Colonic mucosa (tissue), 4 donors: ENCODE measurements around the gene TCF20. TPM values are rescaled to one million over a fixed set of nuclear protein-coding genes. Genes with fewer than 3 reads are reported as not detected.

Experiments
- DNase-seq: peaks from one replicate; pipeline ENCODE4 v3.0.0-alpha.2; 2020
- H3K27ac ChIP-seq: fragments of 200-600 bp; one replicate; pipeline ENCODE4 v1.8.0; 2021
- H3K27me3 ChIP-seq: fragments of 200-600 bp; one replicate; pipeline ENCODE4 v1.8.0; 2021
- H3K36me3 ChIP-seq: fragments of 200-600 bp; one replicate; pipeline ENCODE4 v1.8.0; 2021
- H3K4me1 ChIP-seq: fragments of 200-600 bp; one replicate; pipeline ENCODE4 v1.8.0; 2021; ENCODE audit warnings: mild to moderate bottlenecking
- H3K4me3 ChIP-seq: fragments of 200-600 bp; one replicate; pipeline ENCODE4 v1.8.0; 2021
- H3K9ac ChIP-seq, 2 donors: one replicate each; pipeline ENCODE4 v1.7.0; 2013; ENCODE audit warnings: control low read depth in 2 of 2, low read depth in 2 of 2, low read length in 2 of 2
- H3K9me3 ChIP-seq: fragments of 200-600 bp; one replicate; pipeline ENCODE4 v1.8.0; 2021
- intact Hi-C: fragments of 100-400 bp; cut with DNase I; formaldehyde crosslinking; loops from one replicate; pipeline ENCODE4 v1.14.1; 2022
- total RNA-seq, 2 donors: library from RNA; stranded (reverse); fragmentation: NEBNext Ultra II Directional in 1 of 2; extraction: Animal tissue kit (Norgen Biotek cat#: 25700) in 1 of 2; gene quantifications; one replicate each; pipeline ENCODE4 v1.2.1, GENCODE V29; 2021
- TF ChIP-seq, protein P1 (sequence below): fragments of 200-600 bp; IDR thresholded peaks from one replicate; pipeline ENCODE4 v1.8.0; 2022; ENCODE audit warnings: antibody characterized with exemption, mild to moderate bottlenecking
- donor health status: healthy.
- donor health status: DM: no; HTN: no; CAD: no.
- donor health status: DM: no; HTN: no; CAD: no.

TCF20 gene
- total RNA-seq, 2 donors from 2014 or later = 52.9 to 62.0 TPM

DNA sequence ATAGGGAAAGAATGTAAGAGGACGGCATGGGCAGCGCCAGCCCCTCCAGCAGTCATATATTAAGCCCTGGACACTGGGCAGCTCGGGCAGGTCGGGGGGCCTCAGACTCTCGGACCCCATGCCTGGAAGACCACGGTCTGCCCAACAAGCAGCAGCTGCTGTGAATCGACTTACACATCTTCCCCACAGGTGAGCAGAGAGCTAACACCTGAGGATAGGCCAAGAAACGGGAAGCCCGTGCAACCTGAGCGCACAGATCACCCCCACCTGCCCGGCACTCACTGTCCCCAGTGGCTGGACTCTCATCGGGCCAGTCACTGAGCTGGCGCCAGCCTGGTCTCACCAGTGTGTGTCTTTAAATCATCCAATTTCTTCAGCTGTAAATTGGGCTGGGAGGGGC lies 4.7 kb upstream of the TCF20 start:
- H3K9me3 ChIP-seq = no peaks in the 10 kb centered on the region
- H3K36me3 ChIP-seq = no peaks in the 10 kb centered on the region
- H3K4me1 ChIP-seq = peaks cover 16% of the 10 kb centered on the region
- H3K9ac ChIP-seq = no peak overlapping the region
- DNase-seq = no peak
- intact Hi-C loops = no loop called here
- H3K27ac ChIP-seq = no peak overlapping the region
- no peaks in the 10 kb centered on the region for H3K27me3 ChIP-seq
- TF ChIP-seq, protein P1, sequence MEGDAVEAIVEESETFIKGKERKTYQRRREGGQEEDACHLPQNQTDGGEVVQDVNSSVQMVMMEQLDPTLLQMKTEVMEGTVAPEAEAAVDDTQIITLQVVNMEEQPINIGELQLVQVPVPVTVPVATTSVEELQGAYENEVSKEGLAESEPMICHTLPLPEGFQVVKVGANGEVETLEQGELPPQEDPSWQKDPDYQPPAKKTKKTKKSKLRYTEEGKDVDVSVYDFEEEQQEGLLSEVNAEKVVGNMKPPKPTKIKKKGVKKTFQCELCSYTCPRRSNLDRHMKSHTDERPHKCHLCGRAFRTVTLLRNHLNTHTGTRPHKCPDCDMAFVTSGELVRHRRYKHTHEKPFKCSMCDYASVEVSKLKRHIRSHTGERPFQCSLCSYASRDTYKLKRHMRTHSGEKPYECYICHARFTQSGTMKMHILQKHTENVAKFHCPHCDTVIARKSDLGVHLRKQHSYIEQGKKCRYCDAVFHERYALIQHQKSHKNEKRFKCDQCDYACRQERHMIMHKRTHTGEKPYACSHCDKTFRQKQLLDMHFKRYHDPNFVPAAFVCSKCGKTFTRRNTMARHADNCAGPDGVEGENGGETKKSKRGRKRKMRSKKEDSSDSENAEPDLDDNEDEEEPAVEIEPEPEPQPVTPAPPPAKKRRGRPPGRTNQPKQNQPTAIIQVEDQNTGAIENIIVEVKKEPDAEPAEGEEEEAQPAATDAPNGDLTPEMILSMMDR = no peak
- no peak overlapping the region for H3K4me3 ChIP-seq

DNA sequence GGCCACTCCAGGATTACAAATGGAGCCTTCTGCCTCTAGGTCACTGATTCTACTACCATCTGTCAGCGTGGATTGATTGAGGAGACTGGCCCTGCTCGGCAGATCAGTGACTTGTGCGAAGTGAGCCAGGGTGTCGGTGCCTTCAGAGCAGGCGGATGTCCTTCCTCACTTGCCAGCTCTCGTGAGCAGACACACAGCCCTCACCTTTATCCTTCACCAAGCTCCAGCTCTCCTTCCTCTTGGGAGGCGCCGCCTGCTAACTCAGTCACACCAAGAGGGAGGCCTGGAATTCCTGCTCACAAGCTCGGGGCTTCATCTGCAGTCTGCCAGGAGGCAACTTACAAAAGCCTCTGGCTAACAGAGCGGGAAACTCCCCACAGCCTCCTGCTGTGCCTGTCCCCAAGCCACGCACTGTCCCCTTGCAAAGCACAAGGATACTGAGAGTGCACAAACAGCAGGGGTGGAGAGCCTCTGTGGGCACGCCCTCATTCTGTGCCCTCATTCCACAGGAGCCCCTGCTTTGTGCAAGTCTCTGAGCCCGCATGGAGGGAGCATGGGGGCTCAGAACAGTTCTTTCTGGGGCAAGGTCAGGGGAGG lies 3.5 kb upstream of the TCF20 start:
- H3K4me3 ChIP-seq = no peak overlapping the region
- H3K4me1 ChIP-seq = peaks cover 10% of the 10 kb centered on the region
- no peaks in the 10 kb centered on the region for H3K36me3 ChIP-seq
- TF ChIP-seq, protein P1 = no peak
- intact Hi-C loops = no loop called here
- H3K27ac ChIP-seq = no peak overlapping the region
- no peak overlapping the region for H3K9ac ChIP-seq
- no peaks in the 10 kb centered on the region for H3K27me3 ChIP-seq
- no peaks in the 10 kb centered on the region for H3K9me3 ChIP-seq
- DNase-seq = no peak

DNA sequence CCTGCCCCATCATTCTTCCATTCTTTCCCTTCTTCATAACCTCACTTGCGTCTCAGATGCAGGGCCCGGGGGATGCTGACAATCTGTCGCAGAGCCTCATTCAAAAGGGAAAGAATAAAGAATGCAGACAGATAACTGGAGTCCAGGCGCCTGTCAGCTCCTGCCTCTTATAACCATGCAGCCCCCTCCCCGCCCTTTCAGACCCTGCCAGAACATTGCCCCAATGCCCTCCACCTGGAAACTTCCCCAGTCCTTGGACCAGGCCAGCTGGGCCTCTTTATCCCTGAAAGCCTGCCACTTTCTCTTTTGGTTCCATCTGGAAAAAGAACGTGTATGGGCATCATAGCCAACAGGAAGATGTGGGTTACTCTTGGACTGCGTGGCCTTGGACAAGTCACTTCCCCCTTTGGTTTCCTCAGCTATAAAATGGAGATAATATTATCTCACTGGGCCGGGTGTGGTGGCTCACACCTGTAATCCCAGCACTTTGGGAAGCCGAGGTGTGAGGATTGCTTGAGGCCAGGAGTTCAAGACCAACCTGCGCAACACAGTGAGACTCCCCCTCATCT lies 2.1 kb upstream of the TCF20 start:
- no peak overlapping the region for H3K4me3 ChIP-seq
- DNase-seq = no peak
- intact Hi-C loops = no loop called here
- H3K27ac ChIP-seq = peak overlapping the region; percentile 52
- no peaks in the 10 kb centered on the region for H3K36me3 ChIP-seq
- no peak overlapping the region for H3K9ac ChIP-seq
- H3K9me3 ChIP-seq = no peaks in the 10 kb centered on the region
- TF ChIP-seq, protein P1 = no peak
- H3K4me1 ChIP-seq = peaks cover 10% of the 10 kb centered on the region
- H3K27me3 ChIP-seq = no peaks in the 10 kb centered on the region

DNA sequence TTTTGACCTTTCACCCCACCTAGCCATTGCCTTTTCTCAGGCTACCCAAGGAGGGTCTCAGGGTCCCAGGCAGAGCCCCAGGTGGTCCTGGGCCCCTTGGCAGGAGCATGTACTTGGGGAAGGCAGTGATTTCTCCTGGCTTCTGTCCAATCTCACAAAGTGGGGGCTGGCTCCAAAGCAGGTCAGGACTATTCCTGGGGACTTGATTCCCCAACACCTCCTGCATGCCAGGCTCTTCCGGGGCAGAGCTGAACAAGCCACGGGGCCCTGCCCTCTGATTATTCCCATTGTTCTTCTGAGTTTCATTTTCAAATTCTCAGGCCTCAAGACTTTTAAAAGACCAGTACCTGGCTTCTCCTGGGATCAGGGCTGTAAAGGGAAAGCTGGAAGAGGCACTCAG lies 1.5 kb upstream of the TCF20 start:
- intact Hi-C loops = no loop called here
- H3K4me3 ChIP-seq = no peak overlapping the region
- H3K36me3 ChIP-seq = no peaks in the 10 kb centered on the region
- H3K9me3 ChIP-seq = no peaks in the 10 kb centered on the region
- H3K27ac ChIP-seq = peak overlapping the region; percentile 52
- peak overlapping the region in 1 of 2 donors; percentile 23 for H3K9ac ChIP-seq
- DNase-seq = no peak
- TF ChIP-seq, protein P1 = no peak
- no peaks in the 10 kb centered on the region for H3K27me3 ChIP-seq
- H3K4me1 ChIP-seq = peaks cover 10% of the 10 kb centered on the region

DNA sequence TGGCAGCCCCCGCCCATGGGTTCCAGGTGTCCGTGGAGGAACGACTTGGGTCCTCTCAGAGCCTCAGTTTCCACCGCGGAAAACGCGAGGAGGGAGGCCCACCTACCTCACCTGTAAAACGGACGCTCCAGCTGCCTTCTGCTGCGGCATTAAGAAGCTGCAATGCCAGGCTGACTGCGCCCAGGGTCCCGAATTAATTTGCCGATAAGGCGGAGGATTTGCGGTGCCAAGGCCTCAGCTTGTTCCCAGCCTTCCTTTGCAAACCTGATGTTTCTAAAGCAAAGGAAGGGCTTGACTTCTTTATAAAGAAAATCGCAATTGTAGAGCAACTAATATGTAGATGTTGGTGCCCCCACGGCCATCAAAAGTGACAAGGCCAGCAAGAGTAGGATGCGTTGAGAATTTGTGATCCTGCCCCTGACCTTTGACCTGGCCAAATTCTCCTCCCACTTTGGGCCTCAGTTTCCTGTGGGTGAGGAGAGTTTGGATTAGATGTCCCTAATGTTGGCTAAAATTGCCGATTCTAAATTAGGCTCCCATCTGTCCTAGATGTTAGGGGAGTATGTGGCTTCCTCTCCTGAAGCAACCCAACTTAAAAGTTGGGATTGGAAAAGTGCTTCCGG lies 849 bp upstream of the TCF20 start:
- peak overlapping the region; percentile 44 for H3K27ac ChIP-seq
- H3K9ac ChIP-seq = peak overlapping the region in 1 of 2 donors; percentile 64
- H3K4me3 ChIP-seq = peak overlapping the region; percentile 47
- TF ChIP-seq, protein P1 = no peak
- no peaks in the 10 kb centered on the region for H3K27me3 ChIP-seq
- no peak for DNase-seq
- no peaks in the 10 kb centered on the region for H3K36me3 ChIP-seq
- intact Hi-C loops = no loop called here
- H3K9me3 ChIP-seq = no peaks in the 10 kb centered on the region
- peaks cover 10% of the 10 kb centered on the region for H3K4me1 ChIP-seq
